Activated CD4-positive, alpha-beta T cell treated with anti-CD3 and anti-CD28 coated beads, Interleukin-2, amount 50 U/mL, for 1 hour (primary cell): ENCODE results near the gene HSFX1.

Source experiments
- DNase-seq: peaks from one replicate; pipeline ENCODE4 v3.0.0-alpha.2; 2020

HSFX1 gene

DNA sequence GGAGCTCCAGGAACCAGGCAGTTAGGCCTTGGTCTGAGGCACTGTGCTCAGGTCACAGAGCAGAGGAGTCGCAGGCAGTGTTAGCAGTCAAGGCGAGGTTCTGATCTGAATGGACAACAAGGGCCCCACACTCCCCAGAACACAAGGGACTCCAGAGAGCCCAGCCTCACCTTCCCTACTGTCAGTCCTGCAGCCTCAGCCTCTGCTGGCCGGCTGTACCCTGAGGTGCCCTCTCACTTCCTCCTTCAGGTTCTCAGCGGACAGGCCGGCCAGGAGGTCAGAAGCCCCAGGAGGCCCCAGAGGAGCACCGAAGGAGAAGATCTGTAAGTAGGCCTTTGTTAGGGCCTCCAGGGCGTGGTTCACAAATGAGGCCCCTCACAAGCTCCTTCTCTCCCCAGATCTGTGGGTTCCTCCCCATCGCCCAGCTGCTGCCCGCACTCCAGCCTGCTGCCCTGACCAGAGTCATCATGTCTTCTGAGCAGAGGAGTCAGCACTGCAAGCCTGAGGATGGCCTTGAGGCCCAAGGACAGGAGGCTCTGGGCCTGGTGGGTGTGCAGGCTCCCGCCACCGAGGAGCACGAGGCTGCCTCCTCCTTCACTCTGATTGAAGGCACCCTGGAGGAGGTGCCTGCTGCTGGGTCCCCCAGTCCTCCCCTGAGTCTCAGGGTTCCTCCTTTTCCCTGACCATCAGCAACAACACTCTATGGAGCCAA, 34.0 kb downstream of the HSFX1 start:
- no peak for DNase-seq

DNA sequence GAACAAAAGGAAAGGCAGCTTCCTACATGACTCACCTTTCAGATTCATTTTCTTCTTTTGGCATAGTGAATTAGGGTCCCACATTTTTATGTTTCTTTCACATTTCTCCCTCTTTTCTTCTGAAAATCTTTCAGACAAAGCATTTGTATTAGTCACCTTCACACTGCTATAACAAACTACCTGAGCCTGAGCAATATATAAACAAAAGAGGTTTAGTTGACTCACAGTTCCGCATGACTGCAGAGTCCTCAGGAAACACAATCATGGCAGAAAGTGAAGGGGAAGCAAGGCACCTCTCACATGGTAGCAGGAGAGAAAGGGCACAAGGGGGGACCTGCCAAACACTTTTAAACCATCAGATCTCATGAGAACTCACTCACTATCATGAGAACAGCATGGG, 44.8 kb downstream of the HSFX1 start:
- no peak for DNase-seq

DNA sequence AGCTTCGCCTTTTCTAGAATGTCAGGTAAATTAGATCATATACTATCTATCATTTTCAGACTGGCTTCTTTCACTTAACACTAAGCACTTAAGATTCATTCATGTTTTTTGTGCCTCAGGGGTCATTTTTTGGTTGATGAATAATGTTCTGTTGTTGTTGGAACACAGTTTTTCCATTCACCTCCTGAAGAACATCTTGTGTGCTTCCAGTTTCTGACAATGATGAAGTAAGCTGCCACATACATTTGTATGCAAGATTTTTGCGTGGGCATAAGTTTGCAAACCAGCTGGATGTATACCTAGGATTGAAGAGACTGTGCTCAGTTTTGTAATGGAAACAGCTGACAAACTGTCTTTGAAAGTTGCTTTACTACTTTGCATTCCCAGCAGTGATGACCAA, 45.5 kb downstream of the HSFX1 start:
- DNase-seq: no peak

DNA sequence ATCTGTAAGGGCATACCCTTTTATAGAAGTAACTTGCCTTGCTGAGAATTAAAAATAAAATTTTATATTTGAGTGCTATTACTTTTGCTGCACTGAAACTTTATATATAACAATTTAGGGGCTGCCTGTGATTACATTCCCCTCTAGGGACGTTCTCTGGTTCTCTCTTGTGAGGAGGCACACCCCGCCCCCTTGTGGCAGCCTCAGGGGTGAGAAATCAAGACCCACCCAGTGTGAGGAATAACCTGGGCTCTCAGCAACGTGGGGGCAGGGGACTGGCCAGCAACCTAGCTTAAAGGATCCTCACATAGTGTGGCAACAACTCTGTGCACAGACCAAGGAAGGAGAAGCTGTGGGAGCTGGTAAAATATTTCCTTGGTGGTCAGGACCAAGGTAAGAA, 51.6 kb downstream of the HSFX1 start:
- peak; percentile 42 for DNase-seq
